ENCODE data around the gene RPAP2.
A peak's percentile ranks its signal among the peaks of the same experiment; 100 is the strongest.
"Not testable (repeated sequence)": the region's sequence is repeated elsewhere in the genome, so short reads cannot be mapped to it uniquely, and the experiment has no call there.

The RPAP2 gene

DNA sequence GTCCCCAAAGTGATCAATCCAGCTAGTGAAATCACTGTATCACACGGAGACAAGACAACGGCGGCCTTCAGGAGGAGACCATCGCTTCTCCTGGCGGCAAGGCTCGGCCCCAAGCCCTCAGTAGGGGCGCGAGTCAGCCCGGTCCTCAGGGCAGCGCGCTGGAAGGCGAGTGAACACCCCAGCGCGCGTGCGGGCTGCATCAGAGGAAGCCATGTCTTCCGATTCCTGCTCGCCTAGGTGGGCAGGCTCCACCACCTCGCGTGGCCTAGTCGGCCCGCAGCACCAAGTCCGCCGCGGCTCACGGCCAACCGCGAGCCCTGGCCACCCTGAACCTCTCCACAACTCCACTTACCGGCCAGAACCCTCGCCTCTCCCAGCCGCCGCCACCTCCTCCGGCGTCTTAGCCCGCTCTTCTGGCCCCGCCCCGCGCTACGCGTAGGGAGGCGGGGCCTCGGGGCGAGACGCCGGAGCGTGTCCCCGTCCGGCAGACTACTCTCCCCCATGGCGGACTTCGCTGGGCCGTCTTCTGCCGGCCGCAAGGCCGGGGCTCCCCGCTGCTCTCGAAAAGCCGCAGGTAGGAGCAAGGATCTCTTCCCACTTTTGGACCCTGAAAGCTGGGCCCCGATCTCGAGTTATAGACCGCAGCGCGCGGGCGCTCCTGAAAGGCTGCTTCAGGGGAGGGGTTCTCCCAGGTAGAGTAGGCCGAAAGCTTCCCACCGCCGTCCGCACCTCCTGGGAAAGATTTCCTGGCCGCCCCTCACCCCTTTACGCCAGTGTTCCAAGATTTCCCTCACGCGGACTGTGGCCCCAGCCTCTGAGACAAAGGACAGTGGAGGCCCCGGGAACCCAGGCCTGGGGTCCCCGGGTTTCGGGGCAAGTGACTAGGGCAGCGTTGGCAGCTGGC is at the start of gene RPAP2, which contains the start of gene GLMN:
Gene RPAP2 (plus strand): TSS at position 487 of the 904 bp plus-strand sequence. CDS start 15 bp downstream, at position 502.
Gene GLMN (minus strand): TSS at position 415 of the 904 bp plus-strand sequence. CDS start 988 bp downstream, outside the sequence.
- H3K79me2 ChIP-seq (ENCODE audit: insufficient read depth, low read length) = peaks cover 29% of the 10 kb centered on the region
- peaks cover 22% of the 10 kb centered on the region for H3K4me1 ChIP-seq (ENCODE audit: insufficient read depth, low read length, severe bottlenecking)
- peak within 1 kb of the TSS; percentile 100 for H3K4me3 ChIP-seq (ENCODE audit: low read depth, low read length, poor library complexity, severe bottlenecking)
- peaks cover 26% of the 10 kb centered on the region; the same call in 1 of the 2 replicates for H3K36me3 ChIP-seq (ENCODE audit: insufficient read depth, low read length)
- H3K9ac ChIP-seq (ENCODE audit: low read length) = peak within 1 kb of the TSS; percentile 85
- H3F3A ChIP-seq (ENCODE audit: insufficient read depth, low read length) = no peaks in the 10 kb centered on the region
- H3K27ac ChIP-seq (ENCODE audit: low read depth, low read length, poor library complexity, severe bottlenecking) = peak within 1 kb of the TSS; percentile 71
- peak within 1 kb of the TSS; percentile 100 for H3K4me2 ChIP-seq (ENCODE audit: low read length)
- H3K9me3 ChIP-seq (ENCODE audit: low read length) = no peaks in the 10 kb centered on the region
- no peaks in the 10 kb centered on the region for H4K20me1 ChIP-seq (ENCODE audit: insufficient read depth, low read length)
- H3K27me3 ChIP-seq (ENCODE audit: insufficient read depth, low read length) = no peaks in the 10 kb centered on the region
- TF ChIP-seq, protein P1, sequence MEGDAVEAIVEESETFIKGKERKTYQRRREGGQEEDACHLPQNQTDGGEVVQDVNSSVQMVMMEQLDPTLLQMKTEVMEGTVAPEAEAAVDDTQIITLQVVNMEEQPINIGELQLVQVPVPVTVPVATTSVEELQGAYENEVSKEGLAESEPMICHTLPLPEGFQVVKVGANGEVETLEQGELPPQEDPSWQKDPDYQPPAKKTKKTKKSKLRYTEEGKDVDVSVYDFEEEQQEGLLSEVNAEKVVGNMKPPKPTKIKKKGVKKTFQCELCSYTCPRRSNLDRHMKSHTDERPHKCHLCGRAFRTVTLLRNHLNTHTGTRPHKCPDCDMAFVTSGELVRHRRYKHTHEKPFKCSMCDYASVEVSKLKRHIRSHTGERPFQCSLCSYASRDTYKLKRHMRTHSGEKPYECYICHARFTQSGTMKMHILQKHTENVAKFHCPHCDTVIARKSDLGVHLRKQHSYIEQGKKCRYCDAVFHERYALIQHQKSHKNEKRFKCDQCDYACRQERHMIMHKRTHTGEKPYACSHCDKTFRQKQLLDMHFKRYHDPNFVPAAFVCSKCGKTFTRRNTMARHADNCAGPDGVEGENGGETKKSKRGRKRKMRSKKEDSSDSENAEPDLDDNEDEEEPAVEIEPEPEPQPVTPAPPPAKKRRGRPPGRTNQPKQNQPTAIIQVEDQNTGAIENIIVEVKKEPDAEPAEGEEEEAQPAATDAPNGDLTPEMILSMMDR (IDR thresholded peaks at IDR 0.05; ENCODE audit: low read length) = 0 out of 2 replicates have a peak, but pooled peaks have one; percentile 35
- TF ChIP-seq EZH2 (IDR thresholded peaks at IDR 0.05; ENCODE audit: borderline replicate concordance, low read length) = no peak
- no peaks in the 10 kb centered on the region for H3K9me2 ChIP-seq (ENCODE audit: low read depth, low read length)
- peak within 1 kb of the TSS; percentile 67; the same call in 1 of the 2 replicates for H2AFZ ChIP-seq (ENCODE audit: low read length)

DNA sequence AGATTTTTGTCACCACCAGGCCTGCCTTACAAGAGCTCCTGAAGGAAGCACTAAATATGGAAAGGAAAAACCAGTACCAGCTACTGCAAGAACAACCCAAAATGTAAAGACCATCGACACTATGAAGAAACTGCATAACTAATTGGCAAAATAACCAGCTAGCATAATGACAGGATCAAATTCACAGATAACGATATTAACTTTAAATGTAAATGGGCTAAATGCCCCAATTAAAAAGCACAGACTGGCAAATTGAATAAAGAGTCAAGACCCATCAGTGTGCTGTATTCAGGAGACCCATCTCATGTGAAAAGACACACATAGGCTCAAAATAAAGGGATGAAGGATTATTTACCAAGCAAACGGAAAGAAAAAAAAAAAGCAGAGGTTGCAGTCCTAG is 44.1 kb upstream of the RPAP2 start:
- H3F3A ChIP-seq (ENCODE audit: insufficient read depth, low read length); H4K20me1 ChIP-seq (ENCODE audit: insufficient read depth, low read length); H3K9ac ChIP-seq (ENCODE audit: low read length); H3K27me3 ChIP-seq (ENCODE audit: insufficient read depth, low read length); H3K9me3 ChIP-seq (ENCODE audit: low read length); H3K9me2 ChIP-seq (ENCODE audit: low read depth, low read length); H3K4me3 ChIP-seq (ENCODE audit: low read depth, low read length, poor library complexity, severe bottlenecking); H3K4me2 ChIP-seq (ENCODE audit: low read length); H2AFZ ChIP-seq (ENCODE audit: low read length); H3K79me2 ChIP-seq (ENCODE audit: insufficient read depth, low read length); H3K27ac ChIP-seq (ENCODE audit: low read depth, low read length, poor library complexity, severe bottlenecking); H3K4me1 ChIP-seq (ENCODE audit: insufficient read depth, low read length, severe bottlenecking): not testable (repeated sequence)
- H3K36me3 ChIP-seq (ENCODE audit: insufficient read depth, low read length) = peaks cover 36% of the 10 kb centered on the region

DNA sequence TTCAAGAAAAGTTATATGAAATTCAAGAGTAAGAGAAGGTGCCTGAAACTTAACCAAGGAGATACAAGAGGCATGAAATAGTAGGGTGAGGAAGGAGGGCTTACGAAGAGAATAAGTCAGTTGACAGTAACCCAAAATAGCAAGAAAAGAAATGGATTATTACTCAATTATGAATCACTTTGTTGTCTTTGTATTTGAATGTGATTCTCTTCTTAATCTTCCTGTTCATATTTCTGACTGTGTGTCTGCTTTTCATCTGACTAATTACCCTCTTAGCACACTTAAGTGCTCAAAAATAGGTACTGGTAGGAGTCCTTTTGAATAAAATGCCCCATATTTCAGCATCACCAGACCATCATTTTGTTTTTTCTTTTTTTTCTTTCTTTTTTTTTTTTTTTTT is 39.5 kb upstream of the RPAP2 start:
- no peaks in the 10 kb centered on the region for H3K4me1 ChIP-seq (ENCODE audit: insufficient read depth, low read length, severe bottlenecking)
- H4K20me1 ChIP-seq (ENCODE audit: insufficient read depth, low read length) = no peaks in the 10 kb centered on the region

More for the DNA sequence above, 39.5 kb upstream of the RPAP2 start:
- Histone ChIP-seq H3K4me3 (ENCODE audit: low read depth, low read length, poor library complexity, severe bottlenecking) (no peak overlapping the region), H3K27me3 (ENCODE audit: insufficient read depth, low read length) (no peaks in the 10 kb centered on the region), H3K9ac (ENCODE audit: low read length) (no peak overlapping the region), H3K9me2 (ENCODE audit: low read depth, low read length) (no peaks in the 10 kb centered on the region), H2AFZ (ENCODE audit: low read length) (no peak overlapping the region), H3K27ac (ENCODE audit: low read depth, low read length, poor library complexity, severe bottlenecking) (no peak overlapping the region), H3K4me2 (ENCODE audit: low read length) (no peak overlapping the region), H3K36me3 (ENCODE audit: insufficient read depth, low read length) (peaks cover 56% of the 10 kb centered on the region), H3K9me3 (ENCODE audit: low read length) (no peaks in the 10 kb centered on the region), H3F3A (ENCODE audit: insufficient read depth, low read length) (no peaks in the 10 kb centered on the region), H3K79me2 (ENCODE audit: insufficient read depth, low read length) (no peaks in the 10 kb centered on the region)
- TF ChIP-seq, protein P1 (IDR thresholded peaks at IDR 0.05; ENCODE audit: low read length) = no peak
- no peak for TF ChIP-seq EZH2 (IDR thresholded peaks at IDR 0.05; ENCODE audit: borderline replicate concordance, low read length)
